ENCODE measurements around the gene PPIL1.
A peak's percentile ranks its signal among the peaks of the same experiment; 100 is the strongest.

Gene PPIL1

GRCh38 chr6:36875250-36875633 lies 639 bp upstream of the PPIL1 start:
- H3K36me3 ChIP-seq (ENCODE audit: insufficient read depth, low read length): peaks cover 25% of the 10 kb centered on the region; the same call in 1 of the 2 replicates
- H3K4me1 ChIP-seq (ENCODE audit: insufficient read depth, low read length, severe bottlenecking): peaks cover 26% of the 10 kb centered on the region
- H2AFZ ChIP-seq (ENCODE audit: low read length): peak overlapping the region; percentile 53; the same call in 1 of the 2 replicates
- H3K9me3 ChIP-seq (ENCODE audit: low read length): no peaks in the 10 kb centered on the region
- H3K27ac ChIP-seq (ENCODE audit: low read depth, low read length, poor library complexity, severe bottlenecking): peak overlapping the region; percentile 71
- H3K27me3 ChIP-seq (ENCODE audit: insufficient read depth, low read length): no peaks in the 10 kb centered on the region
- H3K4me3 ChIP-seq (ENCODE audit: low read depth, low read length, poor library complexity, severe bottlenecking): peak overlapping the region; percentile 89
- peak overlapping the region; percentile 91 for H3K4me2 ChIP-seq (ENCODE audit: low read length)
- no peaks in the 10 kb centered on the region for H3F3A ChIP-seq (ENCODE audit: insufficient read depth, low read length)
- peak overlapping the region; percentile 87 for H3K9ac ChIP-seq (ENCODE audit: low read length)
- no peaks in the 10 kb centered on the region for H4K20me1 ChIP-seq (ENCODE audit: insufficient read depth, low read length)
- TF ChIP-seq CTCF (IDR thresholded peaks at IDR 0.05; ENCODE audit: low read length) (no peak), EZH2 (IDR thresholded peaks at IDR 0.05; ENCODE audit: borderline replicate concordance, low read length) (no peak)
- peaks cover 13% of the 10 kb centered on the region for H3K79me2 ChIP-seq (ENCODE audit: insufficient read depth, low read length)
- H3K9me2 ChIP-seq (ENCODE audit: low read depth, low read length): no peaks in the 10 kb centered on the region

- Histone ChIP-seq H4K20me1 (ENCODE audit: insufficient read depth, low read length) (no peaks in the 10 kb centered on the region), H3K4me2 (ENCODE audit: low read length) (peak overlapping the region; percentile 91), H3K9me3 (ENCODE audit: low read length) (no peaks in the 10 kb centered on the region), H3K9ac (ENCODE audit: low read length) (peak overlapping the region; percentile 87), H3K79me2 (ENCODE audit: insufficient read depth, low read length) (peaks cover 21% of the 10 kb centered on the region), H3K36me3 (ENCODE audit: insufficient read depth, low read length) (peaks cover 38% of the 10 kb centered on the region), H3K27ac (ENCODE audit: low read depth, low read length, poor library complexity, severe bottlenecking) (peak overlapping the region; percentile 71), H3K4me3 (ENCODE audit: low read depth, low read length, poor library complexity, severe bottlenecking) (peak overlapping the region; percentile 89), H2AFZ (ENCODE audit: low read length) (peak overlapping the region; percentile 53; the same call in 1 of the 2 replicates), H3K9me2 (ENCODE audit: low read depth, low read length) (no peaks in the 10 kb centered on the region), H3F3A (ENCODE audit: insufficient read depth, low read length) (no peaks in the 10 kb centered on the region), H3K4me1 (ENCODE audit: insufficient read depth, low read length, severe bottlenecking) (peaks cover 26% of the 10 kb centered on the region), H3K27me3 (ENCODE audit: insufficient read depth, low read length) (no peaks in the 10 kb centered on the region)
- peak; percentile 33; the same call in 1 of the 2 replicates for TF ChIP-seq CTCF (IDR thresholded peaks at IDR 0.05; ENCODE audit: low read length)
- TF ChIP-seq EZH2 (IDR thresholded peaks at IDR 0.05; ENCODE audit: borderline replicate concordance, low read length): no peak
Observed at GRCh38 chr6:36873612-36874442, 776 bp downstream of the PPIL1 start.

- Histone ChIP-seq H3K4me3 (ENCODE audit: low read depth, low read length, poor library complexity, severe bottlenecking) (peak overlapping the region; percentile 89), H3K27ac (ENCODE audit: low read depth, low read length, poor library complexity, severe bottlenecking) (no peak overlapping the region), H3K79me2 (ENCODE audit: insufficient read depth, low read length) (peaks cover 27% of the 10 kb centered on the region), H2AFZ (ENCODE audit: low read length) (no peak overlapping the region), H3K9me2 (ENCODE audit: low read depth, low read length) (no peaks in the 10 kb centered on the region), H3K9ac (ENCODE audit: low read length) (peak overlapping the region; percentile 87), H3K27me3 (ENCODE audit: insufficient read depth, low read length) (no peaks in the 10 kb centered on the region), H3K4me2 (ENCODE audit: low read length) (peak overlapping the region; percentile 91), H3K4me1 (ENCODE audit: insufficient read depth, low read length, severe bottlenecking) (peaks cover 26% of the 10 kb centered on the region), H4K20me1 (ENCODE audit: insufficient read depth, low read length) (no peaks in the 10 kb centered on the region), H3F3A (ENCODE audit: insufficient read depth, low read length) (no peaks in the 10 kb centered on the region), H3K9me3 (ENCODE audit: low read length) (no peaks in the 10 kb centered on the region), H3K36me3 (ENCODE audit: insufficient read depth, low read length) (peaks cover 43% of the 10 kb centered on the region)
- TF ChIP-seq EZH2 (IDR thresholded peaks at IDR 0.05; ENCODE audit: borderline replicate concordance, low read length) (no peak), CTCF (IDR thresholded peaks at IDR 0.05; ENCODE audit: low read length) (no peak)
Observed at GRCh38 chr6:36873115-36873514, 1.5 kb downstream of the PPIL1 start.
